HL-60 (cell line): Measurements from ENCODE around the gene MEF2B.
A peak's percentile ranks its signal among the peaks of the same experiment; 100 is the strongest.

Source experiments
- DNase-seq, 2 experiments: peaks; one replicate each; pipeline ENCODE4 v3.0.0-alpha.2; 2010 to 2020; ENCODE audit warnings: low read depth in 1 of 2, low spot score in 1 of 2
- H3K27ac ChIP-seq: fragments of 250-450 bp; sonication (Bioruptor Pico); replicated peaks from 2 replicates; pipeline ENCODE4 v1.5.1; 2020; ENCODE audit warnings: mild to moderate bottlenecking, moderate library complexity
- H3K27me3 ChIP-seq: fragments of 250-450 bp; sonication (Bioruptor Pico); 2 replicates; pipeline ENCODE4 v1.5.1; 2021; ENCODE audit warnings: mild to moderate bottlenecking, moderate library complexity; ENCODE audit not compliant: insufficient read depth, poor library complexity, severe bottlenecking
- H3K4me3 ChIP-seq: replicated peaks from 2 replicates; pipeline ENCODE4 v1.5.1; 2011; ENCODE audit warnings: mild to moderate bottlenecking, control low read depth, low read length; ENCODE audit not compliant: insufficient read depth
- GABPA ChIP-seq: IDR thresholded peaks from 2 replicates; pipeline ENCODE4 v1.6.1; 2012; ENCODE audit warnings: low read depth
- POLR2AphosphoS5 ChIP-seq: IDR thresholded peaks from 2 replicates; pipeline ENCODE4 v1.6.1; 2012; ENCODE audit warnings: low read depth
- SPI1 ChIP-seq: IDR thresholded peaks from 2 replicates; pipeline ENCODE4 v1.6.1; 2012; ENCODE audit warnings: low read depth, mild to moderate bottlenecking, borderline replicate concordance
- TF ChIP-seq, protein P1 (sequence below): IDR thresholded peaks from 2 replicates; pipeline ENCODE4 v1.6.1; 2012; ENCODE audit warnings: low read depth; ENCODE audit not compliant: insufficient replicate concordance
- TF ChIP-seq, protein P2 (sequence below): IDR thresholded peaks from one replicate; pipeline ENCODE4 v1.5.1; 2011; ENCODE audit warnings: low read length, control low read depth, inconsistent platforms; ENCODE audit not compliant: insufficient read depth

MEF2B gene

DNA sequence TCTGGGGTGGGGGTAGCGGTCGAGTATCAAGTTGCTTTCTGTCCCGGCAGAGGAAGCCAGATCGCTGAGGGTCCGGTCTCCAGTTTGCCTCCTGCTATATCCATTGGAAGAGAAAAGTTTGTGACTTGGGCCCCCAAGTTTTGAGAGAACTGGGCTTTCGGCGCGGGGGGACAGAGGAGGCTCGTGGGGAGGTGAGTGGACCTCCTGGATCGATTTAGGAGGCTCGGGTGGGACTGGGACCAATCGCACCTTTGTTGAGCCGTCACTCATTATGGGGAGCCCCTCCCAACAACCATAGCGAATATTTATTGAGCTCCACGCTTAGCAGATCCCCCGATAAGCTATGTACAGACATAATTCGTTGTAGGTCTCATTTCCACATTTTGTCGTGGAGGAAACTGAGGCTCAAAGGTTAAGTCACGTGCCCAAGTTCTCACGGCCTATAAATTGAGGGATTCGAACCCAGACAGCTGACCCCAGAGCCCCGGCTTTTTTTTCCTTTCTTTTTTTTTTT is 22.9 kb upstream of the MEF2B start:
- H3K27ac ChIP-seq = peak overlapping the region; percentile 100
- TF ChIP-seq, protein P1, sequence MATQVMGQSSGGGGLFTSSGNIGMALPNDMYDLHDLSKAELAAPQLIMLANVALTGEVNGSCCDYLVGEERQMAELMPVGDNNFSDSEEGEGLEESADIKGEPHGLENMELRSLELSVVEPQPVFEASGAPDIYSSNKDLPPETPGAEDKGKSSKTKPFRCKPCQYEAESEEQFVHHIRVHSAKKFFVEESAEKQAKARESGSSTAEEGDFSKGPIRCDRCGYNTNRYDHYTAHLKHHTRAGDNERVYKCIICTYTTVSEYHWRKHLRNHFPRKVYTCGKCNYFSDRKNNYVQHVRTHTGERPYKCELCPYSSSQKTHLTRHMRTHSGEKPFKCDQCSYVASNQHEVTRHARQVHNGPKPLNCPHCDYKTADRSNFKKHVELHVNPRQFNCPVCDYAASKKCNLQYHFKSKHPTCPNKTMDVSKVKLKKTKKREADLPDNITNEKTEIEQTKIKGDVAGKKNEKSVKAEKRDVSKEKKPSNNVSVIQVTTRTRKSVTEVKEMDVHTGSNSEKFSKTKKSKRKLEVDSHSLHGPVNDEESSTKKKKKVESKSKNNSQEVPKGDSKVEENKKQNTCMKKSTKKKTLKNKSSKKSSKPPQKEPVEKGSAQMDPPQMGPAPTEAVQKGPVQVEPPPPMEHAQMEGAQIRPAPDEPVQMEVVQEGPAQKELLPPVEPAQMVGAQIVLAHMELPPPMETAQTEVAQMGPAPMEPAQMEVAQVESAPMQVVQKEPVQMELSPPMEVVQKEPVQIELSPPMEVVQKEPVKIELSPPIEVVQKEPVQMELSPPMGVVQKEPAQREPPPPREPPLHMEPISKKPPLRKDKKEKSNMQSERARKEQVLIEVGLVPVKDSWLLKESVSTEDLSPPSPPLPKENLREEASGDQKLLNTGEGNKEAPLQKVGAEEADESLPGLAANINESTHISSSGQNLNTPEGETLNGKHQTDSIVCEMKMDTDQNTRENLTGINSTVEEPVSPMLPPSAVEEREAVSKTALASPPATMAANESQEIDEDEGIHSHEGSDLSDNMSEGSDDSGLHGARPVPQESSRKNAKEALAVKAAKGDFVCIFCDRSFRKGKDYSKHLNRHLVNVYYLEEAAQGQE = no peak
- TF ChIP-seq, protein P2, sequence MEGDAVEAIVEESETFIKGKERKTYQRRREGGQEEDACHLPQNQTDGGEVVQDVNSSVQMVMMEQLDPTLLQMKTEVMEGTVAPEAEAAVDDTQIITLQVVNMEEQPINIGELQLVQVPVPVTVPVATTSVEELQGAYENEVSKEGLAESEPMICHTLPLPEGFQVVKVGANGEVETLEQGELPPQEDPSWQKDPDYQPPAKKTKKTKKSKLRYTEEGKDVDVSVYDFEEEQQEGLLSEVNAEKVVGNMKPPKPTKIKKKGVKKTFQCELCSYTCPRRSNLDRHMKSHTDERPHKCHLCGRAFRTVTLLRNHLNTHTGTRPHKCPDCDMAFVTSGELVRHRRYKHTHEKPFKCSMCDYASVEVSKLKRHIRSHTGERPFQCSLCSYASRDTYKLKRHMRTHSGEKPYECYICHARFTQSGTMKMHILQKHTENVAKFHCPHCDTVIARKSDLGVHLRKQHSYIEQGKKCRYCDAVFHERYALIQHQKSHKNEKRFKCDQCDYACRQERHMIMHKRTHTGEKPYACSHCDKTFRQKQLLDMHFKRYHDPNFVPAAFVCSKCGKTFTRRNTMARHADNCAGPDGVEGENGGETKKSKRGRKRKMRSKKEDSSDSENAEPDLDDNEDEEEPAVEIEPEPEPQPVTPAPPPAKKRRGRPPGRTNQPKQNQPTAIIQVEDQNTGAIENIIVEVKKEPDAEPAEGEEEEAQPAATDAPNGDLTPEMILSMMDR = no peak
- no peak for TF ChIP-seq POLR2AphosphoS5
- no peak for TF ChIP-seq GABPA
- no peak for TF ChIP-seq SPI1
- DNase-seq = no peak
- no peaks in the 10 kb centered on the region for H3K27me3 ChIP-seq
- peak overlapping the region; percentile 67 for H3K4me3 ChIP-seq

DNA sequence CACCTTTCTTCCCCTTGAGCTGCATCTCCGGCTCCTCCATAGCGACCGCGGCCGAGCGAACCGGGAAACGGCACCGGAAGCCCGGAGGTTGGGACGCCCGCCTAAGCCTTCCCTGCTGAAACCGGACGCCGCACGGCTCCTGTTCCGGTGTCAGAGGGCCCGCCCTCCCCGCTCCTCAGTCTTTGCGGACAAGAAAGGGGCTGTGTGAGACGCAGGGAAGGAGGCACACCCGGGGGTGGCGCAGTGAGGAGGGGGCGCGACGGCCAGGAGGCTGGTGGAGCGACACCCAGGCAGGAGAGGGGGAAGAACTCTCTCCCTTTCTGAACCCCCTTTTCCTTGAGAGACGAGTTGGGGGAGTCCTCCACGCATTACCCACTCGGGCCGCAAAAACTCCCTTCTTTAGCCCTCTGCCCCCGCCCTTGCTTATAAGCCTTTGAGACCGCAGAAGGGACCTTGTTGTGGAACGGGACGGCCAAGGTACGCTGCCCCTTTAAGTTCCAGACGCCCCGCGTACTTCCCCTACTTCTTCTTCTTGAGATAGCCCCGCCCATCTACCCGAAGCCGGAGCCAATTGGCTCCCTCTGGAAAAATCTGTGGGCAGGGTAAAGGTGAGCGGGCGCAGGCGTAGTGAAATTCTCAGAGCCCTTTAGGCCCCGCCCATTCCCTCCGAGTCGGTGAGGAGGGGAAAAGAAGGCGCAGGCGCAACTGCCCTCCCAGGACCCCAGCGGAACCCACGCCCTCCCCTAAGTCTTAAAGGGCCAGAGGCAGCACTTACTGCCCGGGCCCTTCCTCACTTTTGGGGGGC is 22.2 kb upstream of the MEF2B start, which contains the start of the genes BORCS8 and RFXANK:
BORCS8 (minus strand) TSS at position 75 of the 805 bp plus-strand sequence; CDS start at position 40, 35 bp downstream.
RFXANK (plus strand) TSS at position 181 of the 805 bp plus-strand sequence. CDS start 1,689 bp downstream, outside the sequence.
- peak; percentile 97 to 99 for DNase-seq
- H3K27me3 ChIP-seq = no peaks in the 10 kb centered on the region
- TF ChIP-seq, protein P1 = peak; percentile 20
- TF ChIP-seq SPI1 = no peak
- peak; percentile 65; the same call in 1 of the 2 replicates for TF ChIP-seq POLR2AphosphoS5
- peak; percentile 98 for TF ChIP-seq GABPA
- TF ChIP-seq, protein P2 = no peak

DNA sequence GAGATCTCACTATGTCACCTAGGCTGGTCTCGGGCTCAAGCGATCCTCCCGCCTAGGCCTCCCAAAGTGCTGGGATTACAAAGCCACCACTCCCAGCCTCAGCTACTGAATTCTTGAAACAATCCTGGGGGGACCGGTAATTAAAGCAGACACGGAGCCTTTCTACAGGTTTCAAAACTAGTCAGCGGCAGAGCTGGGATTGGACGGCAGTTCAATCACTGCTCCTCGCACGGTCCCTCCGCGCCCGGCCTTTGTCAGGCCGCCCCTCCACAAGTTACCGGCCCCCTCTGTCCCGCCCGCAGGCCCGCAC is 21.7 kb upstream of the MEF2B start:
- TF ChIP-seq GABPA = no peak
- no peak for TF ChIP-seq POLR2AphosphoS5
- TF ChIP-seq, protein P1 = no peak
- no peak for TF ChIP-seq SPI1
- TF ChIP-seq, protein P2 = no peak
- H3K4me3 ChIP-seq = peak overlapping the region; percentile 67
- peak in 1 of 2 experiments; percentile 22 for DNase-seq
- peak overlapping the region; percentile 100 for H3K27ac ChIP-seq
- H3K27me3 ChIP-seq = no peaks in the 10 kb centered on the region

More for the DNA sequence above, 22.2 kb upstream of the MEF2B start, which contains the start of the genes BORCS8 and RFXANK:
- Histone ChIP-seq H3K4me3 (peak within 1 kb of the TSS; percentile 67), H3K27ac (peak within 1 kb of the TSS; percentile 100)
